Left lung (tissue), 10 donors: ENCODE measurements around the gene DRD4. TPM values are rescaled to one million over a fixed set of nuclear protein-coding genes. Genes with fewer than 3 reads are reported as not detected.

ENCODE experiments used
- ATAC-seq: fragments of 200-7000 bp; cut with Tn5 transposase; one replicate; pipeline ENCODE4 v1.9.1; 2020; ENCODE audit warnings: moderate library complexity
- DNase-seq, 4 donors: peaks; one replicate each; pipeline ENCODE4 v3.0.0-alpha.2; 2013 to 2020
- H3K27ac ChIP-seq, 2 donors: fragments of 200-600 bp; sonication (generic) in 1 of 2; one replicate each; pipeline versions ENCODE4 v1.5.0 to v1.8.0; 2020 to 2021
- H3K27me3 ChIP-seq, 2 donors: fragments of 200-600 bp; sonication (generic) in 1 of 2; one replicate each; pipeline versions ENCODE4 v1.5.0 to v1.8.0; 2020 to 2021
- H3K36me3 ChIP-seq, 2 donors: fragments of 200-600 bp; sonication (generic) in 1 of 2; one replicate each; pipeline versions ENCODE4 v1.5.0 to v1.8.0; 2020 to 2021
- H3K4me1 ChIP-seq, 2 donors: fragments of 200-600 bp; one replicate each; pipeline ENCODE4 v1.8.0; 2021
- H3K4me3 ChIP-seq, 2 donors: fragments of 200-600 bp; sonication (generic) in 1 of 2; one replicate each; pipeline versions ENCODE4 v1.5.0 to v1.8.0; 2020 to 2021; ENCODE audit warnings: mild to moderate bottlenecking in 1 of 2
- H3K9me3 ChIP-seq, 2 donors: fragments of 200-600 bp; sonication (generic) in 1 of 2; one replicate each; pipeline versions ENCODE4 v1.5.0 to v1.8.0; 2020 to 2021
- intact Hi-C, 2 donors: fragments of 100-400 bp; cut with DNase I; formaldehyde crosslinking; loops; one replicate each; pipeline versions ENCODE4 v1.11.2 to v1.14.2; 2022
- polyA plus RNA-seq, 6 donors: library from polyadenylated mRNA; unstranded; fragments of 120-200 nt; gene quantifications; one replicate each; pipeline ENCODE4 v1.2.1, GENCODE V29; 2013; ENCODE audit not compliant: insufficient read length in 6 of 6
- total RNA-seq, 2 donors: library from RNA; stranded (reverse); fragmentation: NEBNext Ultra II Directional; extraction: Animal tissue kit (Norgen Biotek cat#: 25700); gene quantifications; one replicate each; pipeline ENCODE4 v1.2.1, GENCODE V29; 2021
- TF ChIP-seq, protein P1 (sequence below), 2 donors: fragments of 200-600 bp; sonication (generic) in 1 of 2; IDR thresholded peaks; one replicate each; pipeline versions ENCODE4 v1.5.0 to v1.8.0; 2021; ENCODE audit warnings: antibody characterized with exemption in 2 of 2
- donor health status: DM: no; HTN: yes; CAD: no.
- donor health status: DM: no; HTN: no; CAD: no.

The DRD4 gene
- total and polyA plus RNA-seq, 8 donors: 0.29 to 1.0 (median 0.64) TPM

DNA sequence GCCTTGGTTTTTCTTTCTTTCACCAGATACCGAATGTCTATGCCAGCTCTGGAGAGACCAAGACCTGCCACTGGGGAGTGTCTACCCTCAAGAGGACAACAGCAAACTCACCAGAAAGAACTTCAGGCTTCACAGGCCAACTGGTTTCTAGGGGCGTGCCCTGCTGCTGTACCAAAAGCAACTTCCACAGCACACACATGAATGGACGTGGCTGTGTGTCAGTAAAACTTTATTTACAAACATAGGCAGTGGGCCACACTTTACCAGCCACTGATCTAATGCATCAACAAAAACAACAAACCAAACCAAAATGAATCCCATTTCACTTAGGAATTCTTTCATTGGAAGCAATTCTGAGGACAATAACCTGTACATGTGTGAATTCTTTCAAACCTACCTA is 41.2 kb downstream of the DRD4 start:
- TF ChIP-seq, protein P1, sequence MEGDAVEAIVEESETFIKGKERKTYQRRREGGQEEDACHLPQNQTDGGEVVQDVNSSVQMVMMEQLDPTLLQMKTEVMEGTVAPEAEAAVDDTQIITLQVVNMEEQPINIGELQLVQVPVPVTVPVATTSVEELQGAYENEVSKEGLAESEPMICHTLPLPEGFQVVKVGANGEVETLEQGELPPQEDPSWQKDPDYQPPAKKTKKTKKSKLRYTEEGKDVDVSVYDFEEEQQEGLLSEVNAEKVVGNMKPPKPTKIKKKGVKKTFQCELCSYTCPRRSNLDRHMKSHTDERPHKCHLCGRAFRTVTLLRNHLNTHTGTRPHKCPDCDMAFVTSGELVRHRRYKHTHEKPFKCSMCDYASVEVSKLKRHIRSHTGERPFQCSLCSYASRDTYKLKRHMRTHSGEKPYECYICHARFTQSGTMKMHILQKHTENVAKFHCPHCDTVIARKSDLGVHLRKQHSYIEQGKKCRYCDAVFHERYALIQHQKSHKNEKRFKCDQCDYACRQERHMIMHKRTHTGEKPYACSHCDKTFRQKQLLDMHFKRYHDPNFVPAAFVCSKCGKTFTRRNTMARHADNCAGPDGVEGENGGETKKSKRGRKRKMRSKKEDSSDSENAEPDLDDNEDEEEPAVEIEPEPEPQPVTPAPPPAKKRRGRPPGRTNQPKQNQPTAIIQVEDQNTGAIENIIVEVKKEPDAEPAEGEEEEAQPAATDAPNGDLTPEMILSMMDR (IDR thresholded peaks at IDR 0.05): no peak
- Histone ChIP-seq H3K27ac (no peak overlapping the region), H3K36me3 (peaks cover 0 to 87% of the 10 kb centered on the region in 2 donors), H3K9me3 (no peaks in the 10 kb centered on the region), H3K4me1 (no peaks in the 10 kb centered on the region), H3K27me3 (no peaks in the 10 kb centered on the region), H3K4me3 (no peak overlapping the region)
- intact Hi-C loops: no loop called here
- DNase-seq (no peak), ATAC-seq (no peak)

DNA sequence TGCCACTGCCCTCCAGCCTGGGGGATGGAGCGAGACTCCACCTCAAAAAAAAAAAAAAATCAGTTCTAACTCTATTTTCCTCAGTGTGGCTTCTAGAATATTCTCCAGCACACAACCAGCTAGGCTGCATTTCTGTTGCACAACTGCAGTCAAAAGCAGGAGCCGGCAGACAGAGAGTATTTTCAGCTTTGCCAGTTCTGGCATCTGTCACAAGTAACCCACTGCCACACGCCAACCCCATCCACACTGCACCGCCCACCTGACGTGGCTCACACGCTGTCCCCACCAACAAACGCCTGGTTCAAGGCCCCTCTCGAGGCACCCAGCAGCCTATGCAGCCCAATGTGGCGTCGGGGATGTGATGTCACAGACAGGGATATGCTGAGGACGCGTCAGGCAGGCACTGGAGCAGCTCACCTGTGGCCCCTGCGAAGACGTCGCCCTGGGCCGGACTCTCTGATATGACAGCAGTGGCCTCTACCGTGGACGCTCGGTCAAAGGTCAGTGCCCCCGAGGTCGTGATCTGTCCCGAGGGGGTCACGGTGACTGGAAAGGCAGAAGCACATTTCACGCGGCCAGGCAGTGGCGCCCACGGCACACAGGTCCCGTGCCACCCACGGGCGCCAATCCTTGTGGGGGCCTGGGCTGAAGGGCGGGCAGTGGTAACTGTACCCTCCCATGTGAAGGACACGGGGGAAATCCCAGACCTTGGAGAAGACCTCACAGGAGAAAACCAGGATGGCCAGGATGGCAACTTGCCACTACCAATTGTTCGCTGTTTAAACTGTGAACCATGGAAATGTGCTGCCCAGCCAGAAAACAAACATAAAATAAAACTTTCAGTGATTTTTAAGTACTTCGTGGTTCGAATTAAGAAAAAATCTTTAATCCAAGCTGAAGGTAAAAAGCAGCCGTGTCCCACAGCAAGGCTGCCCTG is 42.5 kb downstream of the DRD4 start:
- intact Hi-C loops: no loop called here
- Histone ChIP-seq H3K27ac (no peak overlapping the region), H3K27me3 (no peaks in the 10 kb centered on the region), H3K36me3 (peaks cover 0 to 87% of the 10 kb centered on the region in 2 donors), H3K9me3 (no peaks in the 10 kb centered on the region), H3K4me3 (no peak overlapping the region), H3K4me1 (no peaks in the 10 kb centered on the region)
- TF ChIP-seq, protein P1 (IDR thresholded peaks at IDR 0.05): no peak
- no peak for ATAC-seq
- DNase-seq: no peak

DNA sequence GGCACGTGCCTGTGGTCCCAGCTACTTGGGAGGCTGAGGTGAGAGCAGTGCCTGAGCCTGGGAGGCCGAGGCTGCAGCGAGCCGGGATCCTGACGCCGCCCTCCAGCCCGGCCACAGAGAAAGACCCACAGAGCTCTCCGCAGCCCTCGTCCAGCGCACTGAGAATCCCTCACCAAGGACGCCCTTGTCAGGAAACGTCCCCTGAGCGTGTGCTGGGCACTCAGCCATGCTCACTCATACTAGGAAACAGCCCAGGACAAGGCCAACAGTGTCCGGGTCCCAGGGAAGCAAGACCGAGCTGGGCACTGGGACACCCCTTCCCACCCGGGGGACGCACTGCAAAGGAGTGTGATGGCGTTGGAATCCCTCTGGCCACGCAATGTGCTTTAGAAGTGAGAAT is 43.4 kb downstream of the DRD4 start:
- DNase-seq (no peak), ATAC-seq (no peak)
- intact Hi-C loops: no loop called here
- TF ChIP-seq, protein P1 (IDR thresholded peaks at IDR 0.05): no peak
- Histone ChIP-seq H3K9me3 (no peaks in the 10 kb centered on the region), H3K36me3 (peaks cover 0 to 87% of the 10 kb centered on the region in 2 donors), H3K27me3 (no peaks in the 10 kb centered on the region), H3K4me1 (no peaks in the 10 kb centered on the region), H3K27ac (no peak overlapping the region), H3K4me3 (no peak overlapping the region)

DNA sequence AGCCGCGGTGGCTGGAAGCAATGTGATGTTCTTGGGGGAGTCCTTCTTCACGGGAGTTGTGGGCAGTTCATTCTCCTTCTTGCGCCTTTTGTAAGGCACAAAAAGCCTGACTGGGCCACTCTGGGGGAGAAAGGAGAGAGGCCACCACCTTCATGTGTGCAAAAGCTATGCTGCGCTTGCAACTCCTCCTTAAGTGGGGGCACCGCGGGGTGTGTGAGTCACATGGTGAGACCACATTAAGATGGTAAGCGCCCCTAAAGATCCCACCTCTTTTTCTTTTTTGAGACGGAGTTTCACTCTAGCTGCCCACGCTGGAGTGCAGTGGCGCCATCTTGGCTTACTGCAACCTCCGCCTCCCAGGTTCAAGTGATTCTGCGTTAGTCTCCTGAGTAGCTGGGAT is 43.9 kb downstream of the DRD4 start:
- DNase-seq (peak in 1 of 4 donors; percentile 50), ATAC-seq (no peak)
- Histone ChIP-seq H3K27ac (no peak overlapping the region), H3K4me1 (no peaks in the 10 kb centered on the region), H3K4me3 (no peak overlapping the region), H3K36me3 (peaks cover 0 to 90% of the 10 kb centered on the region in 2 donors), H3K9me3 (no peaks in the 10 kb centered on the region), H3K27me3 (no peaks in the 10 kb centered on the region)
- TF ChIP-seq, protein P1 (IDR thresholded peaks at IDR 0.05): no peak
- intact Hi-C loops: no loop called here

DNA sequence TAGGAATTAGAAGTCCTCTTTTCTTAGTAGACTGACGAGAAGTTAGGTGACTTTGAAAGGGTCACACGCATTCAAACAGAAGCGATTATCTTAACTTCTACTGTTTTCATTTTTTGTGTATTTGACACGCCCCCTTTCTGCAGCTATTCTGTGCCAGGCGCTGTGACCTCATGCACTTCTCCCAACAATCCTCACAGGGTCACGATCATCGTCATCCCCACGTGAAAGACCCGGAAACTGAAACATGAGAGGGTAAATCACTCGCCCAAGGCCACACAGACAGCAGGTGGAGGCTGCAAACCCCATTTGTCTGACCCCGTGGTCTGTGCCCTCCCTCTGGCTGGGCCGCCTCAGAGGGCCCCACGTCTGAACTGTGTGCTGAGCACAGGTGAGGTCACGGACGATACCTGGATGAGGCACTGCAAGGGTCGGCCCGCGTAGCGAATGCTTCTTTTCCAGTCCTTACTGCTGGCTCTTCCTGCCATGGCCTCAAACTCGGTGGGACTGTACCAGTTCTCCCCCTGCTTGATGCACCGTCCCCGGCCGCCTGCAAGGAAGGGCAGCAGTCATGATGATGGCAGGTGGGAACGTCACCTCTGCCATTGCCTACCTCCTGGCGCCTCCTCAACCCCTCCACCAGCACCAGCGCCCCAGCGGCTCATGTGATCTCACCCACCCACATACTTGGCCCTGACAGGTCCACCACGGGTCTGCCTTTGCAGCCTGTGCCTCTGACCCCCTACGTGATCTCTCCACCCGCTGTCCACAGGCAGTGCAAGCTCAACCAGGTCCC is 49.6 kb downstream of the DRD4 start:
- no peaks in the 10 kb centered on the region for H3K27me3 ChIP-seq
- intact Hi-C loops: no loop called here
- DNase-seq (no peak), ATAC-seq (no peak)
- H3K4me3 ChIP-seq: no peak overlapping the region
- TF ChIP-seq, protein P1 (IDR thresholded peaks at IDR 0.05): no peak
- peaks cover 0 to 89% of the 10 kb centered on the region in 2 donors for H3K36me3 ChIP-seq
- H3K9me3 ChIP-seq: no peaks in the 10 kb centered on the region
- H3K27ac ChIP-seq: no peak overlapping the region
- H3K4me1 ChIP-seq: peaks cover 0 to 5% of the 10 kb centered on the region in 2 donors
